ENCODE data around the gene CPNE1. TPM values are rescaled to one million over a fixed set of nuclear protein-coding genes. Genes with fewer than 3 reads are reported as not detected.

The CPNE1 gene
- polyA plus RNA-seq, 3 donors = 153 to 210 (median 167) TPM

DNA sequence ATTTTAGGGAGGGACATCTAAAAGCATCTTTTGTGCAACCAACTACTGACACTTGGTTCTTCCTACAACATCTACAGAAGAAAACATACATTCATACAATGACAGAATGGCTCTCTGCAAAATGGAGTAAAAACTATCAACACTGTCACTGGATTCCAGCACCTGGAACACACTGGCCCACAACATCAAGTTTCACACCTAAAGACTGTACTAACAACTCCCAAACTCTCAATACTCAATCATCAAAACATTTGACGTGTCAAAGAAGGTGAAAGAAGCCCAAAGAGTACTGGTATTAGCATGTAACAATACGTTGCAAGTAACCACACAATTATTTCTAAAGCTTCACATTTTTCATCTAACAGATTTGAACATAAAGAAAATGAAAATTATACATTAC is 2.1 kb downstream of the CPNE1 start:
- peak overlapping the region in 1 of 2 donors; percentile 52 for H3K27ac ChIP-seq (ENCODE audit: low read depth in 1 of 2, low read length in 2 of 2)
- TF ChIP-seq, protein P1, sequence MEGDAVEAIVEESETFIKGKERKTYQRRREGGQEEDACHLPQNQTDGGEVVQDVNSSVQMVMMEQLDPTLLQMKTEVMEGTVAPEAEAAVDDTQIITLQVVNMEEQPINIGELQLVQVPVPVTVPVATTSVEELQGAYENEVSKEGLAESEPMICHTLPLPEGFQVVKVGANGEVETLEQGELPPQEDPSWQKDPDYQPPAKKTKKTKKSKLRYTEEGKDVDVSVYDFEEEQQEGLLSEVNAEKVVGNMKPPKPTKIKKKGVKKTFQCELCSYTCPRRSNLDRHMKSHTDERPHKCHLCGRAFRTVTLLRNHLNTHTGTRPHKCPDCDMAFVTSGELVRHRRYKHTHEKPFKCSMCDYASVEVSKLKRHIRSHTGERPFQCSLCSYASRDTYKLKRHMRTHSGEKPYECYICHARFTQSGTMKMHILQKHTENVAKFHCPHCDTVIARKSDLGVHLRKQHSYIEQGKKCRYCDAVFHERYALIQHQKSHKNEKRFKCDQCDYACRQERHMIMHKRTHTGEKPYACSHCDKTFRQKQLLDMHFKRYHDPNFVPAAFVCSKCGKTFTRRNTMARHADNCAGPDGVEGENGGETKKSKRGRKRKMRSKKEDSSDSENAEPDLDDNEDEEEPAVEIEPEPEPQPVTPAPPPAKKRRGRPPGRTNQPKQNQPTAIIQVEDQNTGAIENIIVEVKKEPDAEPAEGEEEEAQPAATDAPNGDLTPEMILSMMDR (IDR thresholded peaks at IDR 0.05) = no peak
- Mint-ChIP-seq H3K36me3 (peaks cover 0 to 1% of the 10 kb centered on the region in 2 donors), H3K4me3 (peak overlapping the region in 1 of 2 donors; percentile 52), H3K27ac (peak overlapping the region in 5 of 7 donors; percentile 10 to 97 (median 72)), H3K9me3 (peaks cover 0 to 3% (median 0%) of the 10 kb centered on the region in 7 donors), H3K27me3 (ENCODE audit: low read depth in 3 of 3) (no peaks in the 10 kb centered on the region), H3K4me1 (peaks cover 43% of the 10 kb centered on the region)
- intact Hi-C loops (cut with micrococcal nuclease) = loop anchor here (2.0 to 10.0 kb wide), 2 partner anchors 46 to 48 kb away; partner anchors contain the start of gene SPAG4 (in 1 of the 2)
- peak overlapping the region; percentile 90 for H3K4me2 ChIP-seq (replicated peaks; ENCODE audit: extremely low read depth, low read length, poor library complexity, severe bottlenecking)
- no peak for DNase-seq
- H3K9ac ChIP-seq (ENCODE audit: insufficient read depth, low read length, poor library complexity, severe bottlenecking) = no peak overlapping the region
- peaks cover 33 to 37% of the 10 kb centered on the region in 2 donors for H3K4me1 ChIP-seq (ENCODE audit: control insufficient read depth in 1 of 2, insufficient read depth in 2 of 2, low read length in 2 of 2)
- peak overlapping the region in 1 of 3 experiments; percentile 85 for H3K4me3 ChIP-seq (replicated peaks in 1 of 3; ENCODE audit: low read depth in 2 of 3, low read length in 3 of 3)
- H3K36me3 ChIP-seq (replicated peaks in 1 of 2; ENCODE audit: control insufficient read depth in 1 of 2, insufficient read depth in 2 of 2, low read length in 2 of 2) = no peaks in the 10 kb centered on the region
- peaks cover 76% of the 10 kb centered on the region for H3K79me2 ChIP-seq (ENCODE audit: insufficient read depth, low read length)
- WGBS (ENCODE audit: insufficient coverage) = no CpG with 5 or more reads among the region's 2 CpGs
- no peaks in the 10 kb centered on the region for H3K9me3 ChIP-seq (replicated peaks in 1 of 2; ENCODE audit: control insufficient read depth in 1 of 2, insufficient read depth in 1 of 2, low read length in 2 of 2)
- no peak overlapping the region for H2AFZ ChIP-seq (ENCODE audit: insufficient read depth, low read depth, low read length, poor library complexity, severe bottlenecking)
- H4K20me1 ChIP-seq (ENCODE audit: insufficient read depth, low read length) = peaks cover 40% of the 10 kb centered on the region
- H3K27me3 ChIP-seq (ENCODE audit: control insufficient read depth in 2 of 2, insufficient read depth in 2 of 2, low read length in 2 of 2) = no peaks in the 10 kb centered on the region

GRCh38 chr20:35661908-35662307 is 2.8 kb downstream of the CPNE1 start:
- H3K79me2 ChIP-seq (ENCODE audit: insufficient read depth, low read length) = peaks cover 82% of the 10 kb centered on the region
- no peaks in the 10 kb centered on the region for H3K27me3 Mint-ChIP-seq (ENCODE audit: low read depth in 3 of 3)
- no CpG with 5 or more reads among the region's 3 CpGs for WGBS (ENCODE audit: insufficient coverage)
- intact Hi-C loops (cut with micrococcal nuclease) = loop anchor here (2.0 to 10.0 kb wide), 2 partner anchors 45 to 47 kb away; partner anchors contain the start of gene SPAG4 (in 1 of the 2)
- peaks cover 33 to 37% of the 10 kb centered on the region in 2 donors for H3K4me1 ChIP-seq (ENCODE audit: control insufficient read depth in 1 of 2, insufficient read depth in 2 of 2, low read length in 2 of 2)
- no peaks in the 10 kb centered on the region for H3K9me3 ChIP-seq (replicated peaks in 1 of 2; ENCODE audit: control insufficient read depth in 1 of 2, insufficient read depth in 1 of 2, low read length in 2 of 2)
- H3K4me2 ChIP-seq (replicated peaks; ENCODE audit: extremely low read depth, low read length, poor library complexity, severe bottlenecking) = peak overlapping the region; percentile 90
- H3K4me1 Mint-ChIP-seq = peaks cover 47% of the 10 kb centered on the region
- peaks cover 46% of the 10 kb centered on the region for H4K20me1 ChIP-seq (ENCODE audit: insufficient read depth, low read length)
- H3K27me3 ChIP-seq (ENCODE audit: control insufficient read depth in 2 of 2, insufficient read depth in 2 of 2, low read length in 2 of 2) = no peaks in the 10 kb centered on the region
- H3K36me3 Mint-ChIP-seq = peaks cover 2 to 5% of the 10 kb centered on the region in 2 donors
- H3K27ac Mint-ChIP-seq = peak overlapping the region in 5 of 7 donors; percentile 43 to 70 (median 52)
- no peak overlapping the region for H2AFZ ChIP-seq (ENCODE audit: insufficient read depth, low read depth, low read length, poor library complexity, severe bottlenecking)
- H3K4me3 ChIP-seq (replicated peaks in 1 of 3; ENCODE audit: low read depth in 2 of 3, low read length in 3 of 3) = peak overlapping the region in 1 of 3 experiments; percentile 85
- no peak for DNase-seq
- H3K36me3 ChIP-seq (replicated peaks in 1 of 2; ENCODE audit: control insufficient read depth in 1 of 2, insufficient read depth in 2 of 2, low read length in 2 of 2) = peaks cover 2 to 5% of the 10 kb centered on the region in 2 donors
- peak overlapping the region in 1 of 2 donors; percentile 65 for H3K4me3 Mint-ChIP-seq
- no peaks in the 10 kb centered on the region for H3K9me3 Mint-ChIP-seq
- H3K27ac ChIP-seq (ENCODE audit: low read depth in 1 of 2, low read length in 2 of 2) = peak overlapping the region in 1 of 2 donors; percentile 52
- no peak overlapping the region for H3K9ac ChIP-seq (ENCODE audit: insufficient read depth, low read length, poor library complexity, severe bottlenecking)
- TF ChIP-seq, protein P1 (IDR thresholded peaks at IDR 0.05) = no peak
